T-helper 1 cell treated with Interleukin-12 subunit alpha and Interleukin-12 subunit beta and Interleukin-4 antibody, amounts not matched to agents 30 ng/mL and 1 ng/mL, for 36 hours (primary cell): ENCODE data around the gene ACSS1. TPM values are rescaled to one million over a fixed set of nuclear protein-coding genes. Genes with fewer than 3 reads are reported as not detected.
"Not testable (repeated sequence)": the region's sequence is repeated elsewhere in the genome, so short reads cannot be mapped to it uniquely, and the experiment has no call there.

ENCODE experiments used
- intact Hi-C: fragments of 100-400 bp; cut with micrococcal nuclease; formaldehyde crosslinking; loops from one replicate; pipeline ENCODE4 v1.15.1; 2024
- total RNA-seq: library from RNA; stranded (reverse); gene quantifications from 2 replicates; pipeline ENCODE4 v1.2.3, GENCODE V29; 2022

The ACSS1 gene
- total RNA-seq, 1 donor from 2014 or later: 25.9 TPM

- intact Hi-C loops: no loop called here
These were observed 43.1 kb downstream of the ACSS1 start for GRCh38 chr20:25014816-25015215.

GRCh38 chr20:25013478-25014380 is 44.2 kb downstream of the ACSS1 start:
- intact Hi-C loops: no loop called here

- intact Hi-C loops: no loop called here
These were observed 45.2 kb downstream of the ACSS1 start for GRCh38 chr20:25012616-25013189.

GRCh38 chr20:25011831-25012241 is 46.1 kb downstream of the ACSS1 start:
- intact Hi-C loops: no loop called here

- intact Hi-C loops: no loop called here
These were observed 46.7 kb downstream of the ACSS1 start for GRCh38 chr20:25011261-25011660.

- intact Hi-C loops: no loop called here
These were observed 48.5 kb downstream of the ACSS1 start for GRCh38 chr20:25009218-25010145.

- intact Hi-C loops: no loop called here
These were observed 49.3 kb downstream of the ACSS1 start for GRCh38 chr20:25008388-25009217.

GRCh38 chr20:25007491-25008305 is 50.2 kb downstream of the ACSS1 start:
- intact Hi-C loops: no loop called here

- intact Hi-C loops: no loop called here
These were observed 51.3 kb downstream of the ACSS1 start for GRCh38 chr20:25006431-25007167.

- intact Hi-C loops: no loop called here
These were observed 52.3 kb downstream of the ACSS1 start for GRCh38 chr20:25005661-25006060.

- intact Hi-C loops: no loop called here
These were observed 52.7 kb downstream of the ACSS1 start for GRCh38 chr20:25005220-25005619.

GRCh38 chr20:25003002-25003401 is 54.9 kb downstream of the ACSS1 start:
- intact Hi-C loops: no loop called here

- intact Hi-C loops: not testable (repeated sequence)
These were observed 56.6 kb downstream of the ACSS1 start for GRCh38 chr20:25001323-25001722.

- intact Hi-C loops: no loop called here
These were observed 57.6 kb downstream of the ACSS1 start for GRCh38 chr20:25000268-25000801.

- intact Hi-C loops: no loop called here
These were observed 58.4 kb downstream of the ACSS1 start for GRCh38 chr20:24999568-24999967.

- intact Hi-C loops: no loop called here
These were observed 59.1 kb downstream of the ACSS1 start for GRCh38 chr20:24998631-24999445.

GRCh38 chr20:24998121-24998520 is 59.8 kb downstream of the ACSS1 start:
- intact Hi-C loops: no loop called here
